H9 (cell line): Measurements from ENCODE around the gene PCSK1N. TPM values are rescaled to one million over a fixed set of nuclear protein-coding genes. Genes with fewer than 3 reads are reported as not detected.

Experiments
- DNase-seq: peaks from one replicate; pipeline ENCODE4 v3.0.0-alpha.2; 2017
- H2AFZ ChIP-seq: one replicate; pipeline ENCODE4 v1.6.1; 2013; ENCODE audit warnings: mild to moderate bottlenecking, low read length, control low read depth, moderate library complexity
- H2AK5ac ChIP-seq: 2 replicates; pipeline ENCODE4 v1.6.1; 2013; ENCODE audit warnings: low read length, control low read depth, mixed read lengths; ENCODE audit not compliant: insufficient read length
- H2BK120ac ChIP-seq: one replicate; pipeline ENCODE4 v1.6.1; 2013; ENCODE audit warnings: low read depth, mild to moderate bottlenecking, low read length, control low read depth, inconsistent platforms; ENCODE audit not compliant: poor library complexity, severe bottlenecking
- H2BK12ac ChIP-seq: 2 replicates; pipeline ENCODE4 v1.6.1; 2013; ENCODE audit warnings: low read length, control low read depth, mixed read lengths, low read depth; ENCODE audit not compliant: insufficient read length
- H2BK15ac ChIP-seq: 2 replicates; pipeline ENCODE4 v1.6.1; 2013; ENCODE audit warnings: low read depth, low read length, control low read depth
- H2BK20ac ChIP-seq: one replicate; pipeline ENCODE4 v1.6.1; 2013; ENCODE audit warnings: low read depth, mild to moderate bottlenecking, low read length, control low read depth, inconsistent platforms; ENCODE audit not compliant: poor library complexity, severe bottlenecking
- H2BK5ac ChIP-seq: 2 replicates; pipeline ENCODE4 v1.6.1; 2013; ENCODE audit warnings: low read length, control low read depth, mixed read lengths; ENCODE audit not compliant: insufficient read length
- H3K14ac ChIP-seq: 2 replicates; pipeline ENCODE4 v1.6.1; 2013; ENCODE audit warnings: low read length, control low read depth; ENCODE audit not compliant: insufficient read depth
- H3K18ac ChIP-seq: 2 replicates; pipeline ENCODE4 v1.6.1; 2013; ENCODE audit warnings: low read depth, mild to moderate bottlenecking, mixed read lengths, low read length, control low read depth; ENCODE audit not compliant: insufficient read length
- H3K23ac ChIP-seq: 2 replicates; pipeline ENCODE4 v1.6.1; 2013; ENCODE audit warnings: low read length, control low read depth, mixed read lengths, low read depth; ENCODE audit not compliant: insufficient read length
- H3K23me2 ChIP-seq: 2 replicates; pipeline ENCODE4 v1.6.1; 2013; ENCODE audit warnings: low read depth, mild to moderate bottlenecking, mixed read lengths, low read length, control low read depth; ENCODE audit not compliant: insufficient read length, poor library complexity, severe bottlenecking
- H3K27ac ChIP-seq: 2 replicates; pipeline ENCODE4 v1.5.1; 2013; ENCODE audit warnings: low read length, control low read depth, mixed read lengths, low read depth; ENCODE audit not compliant: insufficient read length
- H3K27me3 ChIP-seq: 2 replicates; pipeline ENCODE4 v1.6.1; 2013; ENCODE audit warnings: low read length, control low read depth, inconsistent platforms; ENCODE audit not compliant: insufficient read depth
- H3K4ac ChIP-seq: 2 replicates; pipeline ENCODE4 v1.6.1; 2013; ENCODE audit warnings: low read depth, mild to moderate bottlenecking, control low read depth, inconsistent platforms, low read length, moderate library complexity
- H3K4me1 ChIP-seq: 2 replicates; pipeline ENCODE4 v1.6.1; 2013; ENCODE audit warnings: low read length, control low read depth, inconsistent platforms; ENCODE audit not compliant: insufficient read depth
- H3K4me2 ChIP-seq: 2 replicates; pipeline ENCODE4 v1.6.1; 2013; ENCODE audit warnings: low read length, control low read depth, mixed read lengths; ENCODE audit not compliant: insufficient read length, insufficient read depth
- H3K56ac ChIP-seq: 2 replicates; pipeline ENCODE4 v1.6.1; 2013; ENCODE audit warnings: low read depth, mild to moderate bottlenecking, mixed read lengths, low read length, control low read depth; ENCODE audit not compliant: insufficient read length
- H3K79me1 ChIP-seq: 2 replicates; pipeline ENCODE4 v1.6.1; 2013; ENCODE audit warnings: low read depth, mild to moderate bottlenecking, moderate library complexity, low read length, control low read depth, inconsistent platforms; ENCODE audit not compliant: insufficient read depth, poor library complexity, severe bottlenecking
- H3K79me2 ChIP-seq: 2 replicates; pipeline ENCODE4 v1.6.1; 2013; ENCODE audit warnings: low read length, control low read depth, inconsistent platforms; ENCODE audit not compliant: insufficient read depth
- H3K9ac ChIP-seq: 2 replicates; pipeline ENCODE4 v1.6.1; 2013; ENCODE audit warnings: low read length, control low read depth, mixed read lengths; ENCODE audit not compliant: insufficient read length; ENCODE audit errors: extremely low read depth
- H3K9me3 ChIP-seq: one replicate; pipeline ENCODE4 v1.6.1; 2013; ENCODE audit warnings: low read depth, low read length, inconsistent platforms; ENCODE audit not compliant: control insufficient read depth
- H3T11ph ChIP-seq: one replicate; pipeline ENCODE4 v1.6.1; 2013; ENCODE audit warnings: mild to moderate bottlenecking, low read length, control low read depth, inconsistent platforms
- H4K20me1 ChIP-seq: one replicate; pipeline ENCODE4 v1.6.1; 2013; ENCODE audit not compliant: control insufficient read depth, insufficient read length, insufficient read depth
- H4K5ac ChIP-seq: 2 replicates; pipeline ENCODE4 v1.6.1; 2013; ENCODE audit warnings: low read depth, mild to moderate bottlenecking, mixed read lengths, low read length, control low read depth; ENCODE audit not compliant: insufficient read length
- H4K8ac ChIP-seq: replicated peaks from 2 replicates; pipeline ENCODE4 v1.6.1; 2013; ENCODE audit warnings: low read length, control low read depth, mixed read lengths, low read depth; ENCODE audit not compliant: insufficient read length
- H4K91ac ChIP-seq: 2 replicates; pipeline ENCODE4 v1.6.1; 2013; ENCODE audit warnings: low read depth, mild to moderate bottlenecking, moderate library complexity, mixed read lengths, low read length, control low read depth; ENCODE audit not compliant: insufficient read length
- H3K27ac Mint-ChIP-seq, 3 experiments: 2 replicates in 2 of 3; 3 replicates in 1 of 3; pipeline ENCODE4 v1.8.0; 2020 to 2021; ENCODE audit warnings: mixed read lengths in 3 of 3, mild to moderate bottlenecking in 1 of 3, moderate library complexity in 1 of 3
- H3K27me3 Mint-ChIP-seq: 2 replicates; pipeline ENCODE4 v1.8.0; 2021; ENCODE audit warnings: low read depth, mild to moderate bottlenecking, moderate library complexity, mixed read lengths
- H3K36me3 Mint-ChIP-seq, 3 experiments: 2 replicates in 2 of 3; 3 replicates in 1 of 3; pipeline ENCODE4 v1.8.0; 2020 to 2021; ENCODE audit warnings: low read depth in 3 of 3, mixed read lengths in 3 of 3; ENCODE audit not compliant: insufficient read depth in 1 of 3
- H3K4me1 Mint-ChIP-seq, 2 experiments: 2 replicates each; pipeline ENCODE4 v1.8.0; 2020; ENCODE audit warnings: mixed read lengths in 2 of 2
- H3K4me3 Mint-ChIP-seq, 2 experiments: 2 replicates in 1 of 2; 3 replicates in 1 of 2; pipeline ENCODE4 v1.8.0; 2020 to 2021; ENCODE audit warnings: mild to moderate bottlenecking in 2 of 2, mixed read lengths in 2 of 2, moderate library complexity in 1 of 2
- H3K9me3 Mint-ChIP-seq, 2 experiments: 2 replicates in 1 of 2; 3 replicates in 1 of 2; pipeline ENCODE4 v1.8.0; 2020; ENCODE audit warnings: mild to moderate bottlenecking in 2 of 2, mixed read lengths in 2 of 2, moderate library complexity in 1 of 2
- WGBS: extraction: QIAGEN DNeasy Blood & Tissue Kit; methylation state at CpG from one replicate; pipeline ENCODE4 v1.1.7; 2013; ENCODE audit warnings: missing lambda C conversion rate, low lambda C conversion rate, mixed read lengths; ENCODE audit not compliant: insufficient read length; ENCODE audit errors: extremely low coverage; 5-methylcytosine and 5-hydroxymethylcytosine counted together
- total RNA-seq: library from RNA; stranded (reverse); gene quantifications from 2 replicates; pipeline ENCODE4 v1.2.1, GENCODE V29; 2021
- TF ChIP-seq, protein P1 (sequence below): fragments of 200-600 bp; sonication (generic); conservative IDR thresholded peaks from 3 replicates; pipeline ENCODE4 v1.8.0; 2021; ENCODE audit warnings: antibody characterized with exemption, mild to moderate bottlenecking

PCSK1N gene
- total RNA-seq, 1 experiment from 2014 or later = 3.9 TPM

DNA sequence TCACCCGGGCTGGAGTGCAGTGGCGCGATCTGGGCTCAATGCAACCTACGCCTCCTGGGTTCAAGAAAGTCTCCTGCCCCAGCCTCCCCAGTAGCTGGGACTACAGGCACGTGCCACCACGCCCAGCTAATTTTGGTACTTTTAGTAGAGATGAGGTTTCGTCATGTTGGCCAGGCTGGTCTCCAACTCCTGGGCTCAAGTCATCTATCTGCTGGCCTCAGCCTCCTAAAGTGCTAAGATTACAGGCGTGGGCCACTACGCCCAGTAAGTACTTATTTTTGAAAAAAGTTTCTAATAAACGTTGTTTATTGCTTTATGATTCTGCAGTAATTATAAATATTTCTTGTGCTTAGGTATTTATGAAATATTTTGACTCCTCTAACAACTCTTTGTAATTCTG lies 4.3 kb upstream of the PCSK1N start:
- H2BK120ac ChIP-seq = no peak overlapping the region
- H4K5ac ChIP-seq = no peak overlapping the region
- TF ChIP-seq, protein P1, sequence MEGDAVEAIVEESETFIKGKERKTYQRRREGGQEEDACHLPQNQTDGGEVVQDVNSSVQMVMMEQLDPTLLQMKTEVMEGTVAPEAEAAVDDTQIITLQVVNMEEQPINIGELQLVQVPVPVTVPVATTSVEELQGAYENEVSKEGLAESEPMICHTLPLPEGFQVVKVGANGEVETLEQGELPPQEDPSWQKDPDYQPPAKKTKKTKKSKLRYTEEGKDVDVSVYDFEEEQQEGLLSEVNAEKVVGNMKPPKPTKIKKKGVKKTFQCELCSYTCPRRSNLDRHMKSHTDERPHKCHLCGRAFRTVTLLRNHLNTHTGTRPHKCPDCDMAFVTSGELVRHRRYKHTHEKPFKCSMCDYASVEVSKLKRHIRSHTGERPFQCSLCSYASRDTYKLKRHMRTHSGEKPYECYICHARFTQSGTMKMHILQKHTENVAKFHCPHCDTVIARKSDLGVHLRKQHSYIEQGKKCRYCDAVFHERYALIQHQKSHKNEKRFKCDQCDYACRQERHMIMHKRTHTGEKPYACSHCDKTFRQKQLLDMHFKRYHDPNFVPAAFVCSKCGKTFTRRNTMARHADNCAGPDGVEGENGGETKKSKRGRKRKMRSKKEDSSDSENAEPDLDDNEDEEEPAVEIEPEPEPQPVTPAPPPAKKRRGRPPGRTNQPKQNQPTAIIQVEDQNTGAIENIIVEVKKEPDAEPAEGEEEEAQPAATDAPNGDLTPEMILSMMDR = no peak
- Mint-ChIP-seq H3K4me3 (no peak overlapping the region), H3K36me3 (peaks cover 0 to 7% (median 0%) of the 10 kb centered on the region in 3 experiments; a peak in 5 of 7 replicates), H3K9me3 (peaks cover 46 to 63% of the 10 kb centered on the region in 2 experiments), H3K4me1 (peaks cover 2 to 3% of the 10 kb centered on the region in 2 experiments), H3K27me3 (peaks cover 26% of the 10 kb centered on the region), H3K27ac (no peak overlapping the region)
- no peaks in the 10 kb centered on the region for H3K79me1 ChIP-seq
- no peak overlapping the region for H3K9ac ChIP-seq
- DNase-seq = no peak
- H2BK5ac ChIP-seq = no peak overlapping the region
- H4K8ac ChIP-seq = no peak overlapping the region
- H3K27ac ChIP-seq = no peak overlapping the region
- H3T11ph ChIP-seq = no peak overlapping the region
- H3K79me2 ChIP-seq = no peaks in the 10 kb centered on the region
- H2BK20ac ChIP-seq = no peak overlapping the region
- no CpG with 5 or more reads among the region's 10 CpGs for WGBS
- no peak overlapping the region for H3K18ac ChIP-seq
- H3K56ac ChIP-seq = no peak overlapping the region
- no peak overlapping the region for H2BK12ac ChIP-seq
- no peak overlapping the region for H2AK5ac ChIP-seq
- peaks cover 4% of the 10 kb centered on the region for H3K23me2 ChIP-seq
- H3K27me3 ChIP-seq = peaks cover 3% of the 10 kb centered on the region; the same call in 1 of the 2 replicates
- no peak overlapping the region for H2AFZ ChIP-seq
- no peak overlapping the region for H2BK15ac ChIP-seq
- H4K91ac ChIP-seq = no peak overlapping the region
- H3K4me1 ChIP-seq = no peaks in the 10 kb centered on the region
- H4K20me1 ChIP-seq = no peaks in the 10 kb centered on the region
- H3K4ac ChIP-seq = no peak overlapping the region
- H3K14ac ChIP-seq = no peak overlapping the region
- no peak overlapping the region for H3K23ac ChIP-seq
- no peak overlapping the region for H3K4me2 ChIP-seq
- peaks cover 9% of the 10 kb centered on the region for H3K9me3 ChIP-seq
